Astrocyte of the cerebellum (primary cell): ENCODE results near the gene SOCS1.

ENCODE experiments used
- DNase-seq: peaks from one replicate; pipeline ENCODE4 v3.0.0-alpha.2; 2011; ENCODE audit warnings: low read depth
- H3K4me3 ChIP-seq: 2 replicates; pipeline ENCODE4 v1.5.1; 2011; ENCODE audit warnings: mild to moderate bottlenecking, low read depth, low read length, moderate library complexity
- in situ Hi-C: cut with HindIII; loops from 2 replicates; pipeline ENCODE4 v1.10.0; 2017; ENCODE audit warnings: low sequenced_read_pairs
- TF ChIP-seq, protein P1 (sequence below): IDR thresholded peaks from 2 replicates; pipeline ENCODE4 v1.5.1; 2012; ENCODE audit warnings: low read length, low read depth, moderate library complexity, mild to moderate bottlenecking; ENCODE audit errors: missing control alignments

SOCS1 gene

DNA sequence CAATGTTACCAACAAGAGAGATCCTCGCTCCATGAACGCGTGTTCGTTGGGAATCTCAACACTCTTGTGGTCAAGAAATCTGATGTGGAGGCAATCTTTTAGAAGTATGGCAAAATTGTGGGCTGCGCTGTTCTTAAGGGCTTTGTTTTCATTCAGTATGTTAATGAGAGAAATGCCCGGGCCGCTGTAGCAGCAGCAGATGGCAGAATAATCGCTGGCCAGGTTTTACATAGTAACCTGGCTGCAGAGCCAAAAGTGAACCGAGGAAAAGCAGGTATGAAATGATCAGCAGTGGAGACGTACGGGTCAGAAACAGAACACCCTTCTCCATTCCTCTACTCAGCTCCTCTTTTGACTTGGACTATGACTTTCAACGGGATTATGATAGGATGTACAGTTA lies 13.3 kb downstream of the SOCS1 start:
- no peak for DNase-seq
- TF ChIP-seq, protein P1, sequence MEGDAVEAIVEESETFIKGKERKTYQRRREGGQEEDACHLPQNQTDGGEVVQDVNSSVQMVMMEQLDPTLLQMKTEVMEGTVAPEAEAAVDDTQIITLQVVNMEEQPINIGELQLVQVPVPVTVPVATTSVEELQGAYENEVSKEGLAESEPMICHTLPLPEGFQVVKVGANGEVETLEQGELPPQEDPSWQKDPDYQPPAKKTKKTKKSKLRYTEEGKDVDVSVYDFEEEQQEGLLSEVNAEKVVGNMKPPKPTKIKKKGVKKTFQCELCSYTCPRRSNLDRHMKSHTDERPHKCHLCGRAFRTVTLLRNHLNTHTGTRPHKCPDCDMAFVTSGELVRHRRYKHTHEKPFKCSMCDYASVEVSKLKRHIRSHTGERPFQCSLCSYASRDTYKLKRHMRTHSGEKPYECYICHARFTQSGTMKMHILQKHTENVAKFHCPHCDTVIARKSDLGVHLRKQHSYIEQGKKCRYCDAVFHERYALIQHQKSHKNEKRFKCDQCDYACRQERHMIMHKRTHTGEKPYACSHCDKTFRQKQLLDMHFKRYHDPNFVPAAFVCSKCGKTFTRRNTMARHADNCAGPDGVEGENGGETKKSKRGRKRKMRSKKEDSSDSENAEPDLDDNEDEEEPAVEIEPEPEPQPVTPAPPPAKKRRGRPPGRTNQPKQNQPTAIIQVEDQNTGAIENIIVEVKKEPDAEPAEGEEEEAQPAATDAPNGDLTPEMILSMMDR: no peak
- no peak overlapping the region for H3K4me3 ChIP-seq
- in situ Hi-C loops: no loop called here

- no peak for DNase-seq
- TF ChIP-seq, protein P1: no peak
- H3K4me3 ChIP-seq: no peak overlapping the region
- in situ Hi-C loops: no loop called here
Observed at GRCh38 chr16:11241480-11242204, 14.4 kb downstream of the SOCS1 start.

- in situ Hi-C loops: no loop called here
- no peak for DNase-seq
- TF ChIP-seq, protein P1: no peak
- H3K4me3 ChIP-seq: no peak overlapping the region
Observed at GRCh38 chr16:11240636-11241473, 15.1 kb downstream of the SOCS1 start.

- DNase-seq: no peak
- no peak overlapping the region for H3K4me3 ChIP-seq
- TF ChIP-seq, protein P1: no peak
- in situ Hi-C loops: no loop called here
Observed at GRCh38 chr16:11239644-11240632, 16.1 kb downstream of the SOCS1 start.

DNA sequence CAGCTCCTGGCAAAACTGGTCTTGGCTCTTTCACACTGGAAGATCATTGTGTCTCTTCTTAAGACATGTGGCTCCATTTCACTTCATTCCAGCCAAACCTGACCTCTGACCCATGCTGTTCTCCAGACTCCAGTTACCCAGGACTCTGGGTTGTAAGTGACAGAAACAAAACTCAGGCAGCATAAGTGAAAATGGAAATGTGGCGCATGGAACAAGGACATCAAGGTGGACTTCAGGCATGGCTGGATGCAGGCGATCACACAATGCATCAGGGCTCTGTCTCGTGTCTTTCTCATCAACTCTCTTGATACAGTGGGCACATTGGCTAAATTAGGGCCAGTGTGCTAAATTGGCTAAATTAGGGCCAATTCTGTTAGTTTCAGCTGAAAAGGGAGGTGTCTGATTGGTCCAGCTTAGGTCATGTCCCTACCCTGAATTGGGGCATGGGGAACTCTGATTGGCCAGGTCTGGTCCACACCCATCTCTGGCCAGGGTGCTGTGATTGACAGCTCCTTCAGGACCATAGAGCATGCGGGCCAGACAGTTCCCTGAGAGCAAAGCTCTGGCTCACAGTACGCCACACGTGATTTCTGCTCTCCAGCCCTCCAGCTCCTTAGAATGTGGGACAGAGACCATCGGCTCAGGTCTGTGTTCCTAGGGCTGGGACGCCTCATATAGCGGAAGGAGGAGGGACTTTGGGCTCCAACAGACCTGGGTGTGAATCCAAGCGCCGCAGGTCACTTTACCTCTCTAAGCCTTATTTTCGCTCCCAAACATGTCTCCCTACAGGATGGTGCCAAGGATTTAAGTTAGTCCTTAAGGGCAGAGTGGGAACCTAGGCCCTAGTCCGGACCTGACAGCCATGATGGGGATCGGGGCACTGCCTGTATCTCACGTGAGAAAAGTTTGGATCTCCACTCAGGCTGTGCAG lies 17.5 kb downstream of the SOCS1 start:
- no peak for DNase-seq
- TF ChIP-seq, protein P1: no peak
- in situ Hi-C loops: no loop called here
- H3K4me3 ChIP-seq: no peak overlapping the region
